ENCODE measurements around the gene CBX1. TPM values are rescaled to one million over a fixed set of nuclear protein-coding genes. Genes with fewer than 3 reads are reported as not detected.

Gene CBX1
- total RNA-seq, 2 donors from 2014 or later = 15.8 to 34.2 TPM

DNA sequence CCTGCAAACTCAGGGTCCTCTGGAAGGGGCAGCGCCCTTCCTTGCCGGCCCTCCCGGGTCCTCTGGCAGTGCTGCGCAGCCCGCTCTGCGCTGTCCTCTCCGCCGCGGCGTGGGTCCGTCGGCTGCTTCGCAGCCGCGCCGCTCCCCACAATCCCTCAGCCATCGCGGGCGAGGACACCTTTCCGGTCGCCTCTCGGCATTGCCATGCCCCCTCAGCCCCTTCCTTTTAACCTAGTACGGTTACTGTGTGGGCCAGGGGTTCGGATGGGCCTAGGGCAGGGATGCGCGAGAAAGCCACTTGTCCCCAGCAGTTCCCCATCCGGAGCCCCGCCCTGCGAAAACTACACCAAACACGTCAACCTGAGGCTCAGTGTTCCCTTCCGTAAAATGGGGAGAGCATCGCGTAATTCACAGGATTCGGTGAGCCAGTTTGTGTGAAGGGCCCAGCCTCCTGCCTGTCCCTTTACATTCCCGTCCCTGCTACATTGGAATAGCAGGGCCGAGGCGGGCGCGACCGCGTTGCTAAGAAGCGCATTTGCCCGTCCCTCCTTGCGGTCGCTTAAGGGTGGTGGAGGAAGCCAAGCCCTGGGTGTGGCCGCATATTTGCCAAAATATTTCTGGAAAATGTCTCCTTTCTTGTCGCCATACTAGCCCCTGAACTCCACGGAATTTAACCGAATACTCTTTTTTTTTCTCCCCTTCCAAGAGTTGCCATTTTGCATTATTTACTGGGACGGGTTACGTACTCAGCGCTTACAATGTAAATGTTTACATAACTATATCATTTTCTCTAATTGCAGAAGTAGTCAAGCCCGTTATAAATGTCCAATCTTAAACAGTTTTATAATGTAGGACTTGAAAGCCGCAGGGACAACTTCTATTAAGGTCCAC, 76.9 kb downstream of the CBX1 start:
- DNase-seq (peak; percentile 29 to 41 (median 34)), ATAC-seq (peak; percentile 2)
- intact Hi-C loops (cut with DNase I) = loop anchor here (5.0 kb wide), 1 partner anchor 103 kb away; no protein-coding TSS in a partner anchor
- Histone ChIP-seq H3K9me3 (no peaks in the 10 kb centered on the region), H3K4me1 (peaks cover 37% of the 10 kb centered on the region), H3K27ac (peak overlapping the region; percentile 56 to 84 (median 78)), H3K27me3 (no peaks in the 10 kb centered on the region), H3K36me3 (replicated peaks in 1 of 2; ENCODE audit: insufficient read depth in 1 of 2, low read depth in 2 of 2) (no peaks in the 10 kb centered on the region), H3K4me3 (no peak overlapping the region)
- 2 to 3% methylated on average over 24 to 54 of the region's 54 CpGs for WGBS, 2 donors
- TF ChIP-seq, protein P1, sequence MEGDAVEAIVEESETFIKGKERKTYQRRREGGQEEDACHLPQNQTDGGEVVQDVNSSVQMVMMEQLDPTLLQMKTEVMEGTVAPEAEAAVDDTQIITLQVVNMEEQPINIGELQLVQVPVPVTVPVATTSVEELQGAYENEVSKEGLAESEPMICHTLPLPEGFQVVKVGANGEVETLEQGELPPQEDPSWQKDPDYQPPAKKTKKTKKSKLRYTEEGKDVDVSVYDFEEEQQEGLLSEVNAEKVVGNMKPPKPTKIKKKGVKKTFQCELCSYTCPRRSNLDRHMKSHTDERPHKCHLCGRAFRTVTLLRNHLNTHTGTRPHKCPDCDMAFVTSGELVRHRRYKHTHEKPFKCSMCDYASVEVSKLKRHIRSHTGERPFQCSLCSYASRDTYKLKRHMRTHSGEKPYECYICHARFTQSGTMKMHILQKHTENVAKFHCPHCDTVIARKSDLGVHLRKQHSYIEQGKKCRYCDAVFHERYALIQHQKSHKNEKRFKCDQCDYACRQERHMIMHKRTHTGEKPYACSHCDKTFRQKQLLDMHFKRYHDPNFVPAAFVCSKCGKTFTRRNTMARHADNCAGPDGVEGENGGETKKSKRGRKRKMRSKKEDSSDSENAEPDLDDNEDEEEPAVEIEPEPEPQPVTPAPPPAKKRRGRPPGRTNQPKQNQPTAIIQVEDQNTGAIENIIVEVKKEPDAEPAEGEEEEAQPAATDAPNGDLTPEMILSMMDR (IDR thresholded peaks at IDR 0.05) = peak in 1 of 7 experiments; percentile 2
- TF ChIP-seq POLR2A (IDR thresholded peaks at IDR 0.05) = no peak

DNA sequence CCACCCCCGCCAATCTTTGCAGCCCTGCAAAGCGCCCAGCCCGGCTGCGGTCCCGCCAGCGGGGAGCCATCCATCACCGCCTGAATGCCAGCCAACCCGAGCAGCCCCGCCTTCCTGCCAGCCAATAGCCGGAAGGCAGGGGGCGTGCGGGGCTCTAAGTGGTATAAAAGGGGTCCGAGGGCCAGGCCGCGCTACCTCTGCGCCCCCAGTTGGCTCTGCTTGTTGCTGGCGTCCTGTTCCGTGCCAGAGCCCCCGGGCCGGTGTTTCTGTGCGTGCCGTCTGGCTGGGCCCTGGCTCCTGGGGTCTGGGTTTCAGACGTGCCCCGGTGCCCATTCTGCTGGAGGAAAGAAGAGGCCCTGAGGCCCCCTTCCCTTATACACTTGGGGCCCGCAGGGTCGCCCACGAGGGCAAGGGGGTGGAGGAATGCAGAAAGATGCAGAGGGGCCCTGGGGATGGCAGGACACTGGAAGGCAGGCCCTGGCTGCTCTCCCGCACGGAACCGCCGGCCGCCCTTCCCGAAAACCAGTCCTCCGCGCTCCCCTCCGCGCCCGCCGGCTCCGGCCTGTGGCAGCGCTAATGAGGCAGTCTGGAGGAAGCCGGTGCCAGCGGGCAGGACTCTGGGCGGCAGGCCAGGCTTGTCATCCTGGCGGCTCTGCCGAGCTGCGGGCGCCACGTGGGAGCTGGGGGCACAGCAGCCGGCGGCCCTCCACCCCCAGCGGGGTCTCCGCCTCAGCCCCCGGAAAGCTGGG, 77.7 kb downstream of the CBX1 start:
- Histone ChIP-seq H3K27ac (peak overlapping the region; percentile 56 to 84 (median 78)), H3K27me3 (no peaks in the 10 kb centered on the region), H3K36me3 (replicated peaks in 1 of 2; ENCODE audit: insufficient read depth in 1 of 2, low read depth in 2 of 2) (no peaks in the 10 kb centered on the region), H3K4me3 (no peak overlapping the region), H3K4me1 (peaks cover 37% of the 10 kb centered on the region), H3K9me3 (no peaks in the 10 kb centered on the region)
- 0 to 2% methylated on average over 2 to 48 of the region's 54 CpGs for WGBS, 2 donors
- intact Hi-C loops (cut with DNase I) = no loop called here
- peak; percentile 91 to 96 (median 93) for DNase-seq
- TF ChIP-seq, protein P1 (IDR thresholded peaks at IDR 0.05) = peak; percentile 17 to 61 (median 46)
- TF ChIP-seq POLR2A (IDR thresholded peaks at IDR 0.05) = peak; percentile 20 to 62 (median 58)
- peak; percentile 71 for ATAC-seq

DNA sequence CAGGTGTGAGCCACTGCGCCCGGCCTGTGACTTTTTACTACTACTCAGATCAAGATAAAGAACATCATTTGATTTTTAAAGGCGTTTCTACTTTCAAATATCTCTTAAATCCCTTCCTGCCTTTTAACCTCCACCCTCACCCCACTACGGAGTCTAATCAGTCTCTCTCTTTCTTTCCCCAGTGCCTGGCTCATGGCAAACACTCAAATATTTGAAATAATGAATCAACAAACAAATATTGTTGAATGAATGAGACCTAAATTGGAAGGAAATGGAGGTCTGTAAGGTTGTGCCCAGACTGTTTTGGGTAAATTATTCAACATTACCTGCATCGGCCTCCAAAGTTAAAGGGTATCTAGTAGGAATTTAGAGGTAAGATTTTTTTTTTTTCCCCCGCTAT, 78.4 kb downstream of the CBX1 start:
- intact Hi-C loops (cut with DNase I) = no loop called here
- Histone ChIP-seq H3K4me1 (peaks cover 37% of the 10 kb centered on the region), H3K4me3 (no peak overlapping the region), H3K9me3 (no peaks in the 10 kb centered on the region), H3K27ac (peak overlapping the region in 1 of 4 donors; percentile 78), H3K27me3 (no peaks in the 10 kb centered on the region), H3K36me3 (replicated peaks in 1 of 2; ENCODE audit: insufficient read depth in 1 of 2, low read depth in 2 of 2) (no peaks in the 10 kb centered on the region)
- 37 to 44% methylated on average over 6 of the region's 6 CpGs for WGBS, 2 donors
- TF ChIP-seq, protein P1 (IDR thresholded peaks at IDR 0.05) = no peak
- no peak for TF ChIP-seq POLR2A (IDR thresholded peaks at IDR 0.05)
- no peak for DNase-seq
- ATAC-seq = no peak

DNA sequence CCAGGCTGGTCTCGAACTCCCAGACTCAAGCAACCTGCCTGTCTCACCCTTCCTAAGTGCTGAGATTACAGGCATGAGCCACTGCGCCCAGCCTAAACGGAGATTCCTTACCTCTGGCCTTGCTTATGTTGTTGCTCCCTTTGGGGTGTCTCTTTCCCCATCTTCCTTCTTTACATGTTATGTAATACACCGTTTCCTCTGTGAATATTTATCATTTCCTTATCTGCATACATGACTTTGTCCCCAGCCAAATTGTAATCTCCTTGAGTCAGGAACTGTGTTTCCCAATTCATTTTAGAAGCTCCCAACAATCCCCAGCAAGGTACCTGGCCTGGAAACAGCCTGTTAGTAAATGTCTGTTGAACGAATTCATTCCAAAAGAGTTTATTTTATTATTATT, 79.3 kb downstream of the CBX1 start:
- ATAC-seq = no peak

More for the DNA sequence above, 79.3 kb downstream of the CBX1 start:
- H3K4me3 ChIP-seq = no peak overlapping the region
- H3K4me1 ChIP-seq = peaks cover 37% of the 10 kb centered on the region
- intact Hi-C loops (cut with DNase I) = no loop called here
- no peaks in the 10 kb centered on the region for H3K36me3 ChIP-seq (replicated peaks in 1 of 2; ENCODE audit: insufficient read depth in 1 of 2, low read depth in 2 of 2)
- no peaks in the 10 kb centered on the region for H3K9me3 ChIP-seq
- no peaks in the 10 kb centered on the region for H3K27me3 ChIP-seq
- no peak overlapping the region for H3K27ac ChIP-seq
- DNase-seq = no peak
- WGBS, 2 donors = 57 to 58% methylated on average over 5 of the region's 5 CpGs
- no peak for TF ChIP-seq POLR2A (IDR thresholded peaks at IDR 0.05)
- TF ChIP-seq, protein P1 (IDR thresholded peaks at IDR 0.05) = no peak

MicroRNA genes within 50 kb of the gene (microRNA counts, 767-probe panel; counts per million panel counts)
- 0 to 736 counts per million in 2 donors for microRNA hsa-miR-152

Small RNAs within 50 kb of the gene (microRNA-seq; reads per million reads assigned to microRNA genes)
- gene MIR152 (ENCODE audit: borderline number of aligned reads in 2 of 2, borderline replicate concordance in 2 of 2) = 386 to 418 reads per million in 2 donors

Small RNAs within 50 kb of the gene (small RNA-seq; reads per million reads assigned to genes)
- not detected for gene AC004477.2
- 29.0 reads per million, percentile 94 among the genes with 10 or more reads in this experiment for gene MIR152
- not detected for gene RNU6-1201P

Other genes with a start within 250 kb of the CBX1 start
- 1 to 10 TPM; 4.7 to 6.3 TPM for gene SP2, start 205.2 kb downstream of the CBX1 start, total RNA-seq
- gene PNPO, start 159.9 kb downstream of the CBX1 start, total RNA-seq = 10 to 100 TPM; 27.8 to 55.4 TPM
- gene PRR15L, start 143.6 kb downstream of the CBX1 start, total RNA-seq = 10 to 100 TPM; 36.6 to 63.3 TPM
- gene CDK5RAP3, start 130.4 kb downstream of the CBX1 start, total RNA-seq = 100 to 1,000 TPM; 209 to 588 TPM
- gene COPZ2, start 63.7 kb downstream of the CBX1 start, total RNA-seq = 10 to 100 TPM in 1 of 2 donors, 1 to 10 TPM in 1; 7.0 to 43.5 TPM
- gene NFE2L1, start 53.1 kb downstream of the CBX1 start, total RNA-seq = 10 to 100 TPM; 39.4 to 74.2 TPM
- 10 to 100 TPM in 1 of 2 donors, 1 to 10 TPM in 1; 5.4 to 10.9 TPM for gene SNX11, start 6.3 kb upstream of the CBX1 start, total RNA-seq

Measured in body of pancreas (tissue), 4 donors.